Stimulated activated naive B cell treated with anti-CD40 and anti-IgM and Interleukin-4, amounts not matched to agents 10 μg/mL and 1 μg/mL and 100 μg/mL, for 72 hours (primary cell): Measurements from ENCODE around the gene SLC7A1.
A peak's percentile ranks its signal among the peaks of the same experiment; 100 is the strongest.

ENCODE experiments used
- ATAC-seq, 2 donors: fragments of 150-1000 bp; cut with Tn5 transposase; replicated peaks; 2 replicates each; pipeline ENCODE4 v1.10.0; 2021; ENCODE audit warnings: moderate library complexity in 1 of 2
- DNase-seq: peaks from one replicate; pipeline ENCODE4 v3.0.0; 2021
- H3K27ac Mint-ChIP-seq: one replicate; pipeline ENCODE4 v1.8.0; 2022; ENCODE audit warnings: mild to moderate bottlenecking, mixed read lengths
- H3K27me3 Mint-ChIP-seq, 2 donors: one replicate each; pipeline ENCODE4 v1.8.0; 2022; ENCODE audit warnings: mixed read lengths in 2 of 2
- H3K36me3 Mint-ChIP-seq, 2 donors: one replicate each; pipeline ENCODE4 v1.8.0; 2022; ENCODE audit warnings: mixed read lengths in 2 of 2, mild to moderate bottlenecking in 1 of 2
- H3K4me1 Mint-ChIP-seq, 2 donors: one replicate each; pipeline ENCODE4 v1.8.0; 2022; ENCODE audit warnings: mixed read lengths in 2 of 2, mild to moderate bottlenecking in 1 of 2
- H3K4me3 Mint-ChIP-seq, 2 donors: one replicate each; pipeline ENCODE4 v1.8.0; 2022; ENCODE audit warnings: mild to moderate bottlenecking in 2 of 2, mixed read lengths in 2 of 2, moderate library complexity in 1 of 2
- H3K9me3 Mint-ChIP-seq, 2 donors: one replicate each; pipeline ENCODE4 v1.8.0; 2022; ENCODE audit warnings: mixed read lengths in 2 of 2, mild to moderate bottlenecking in 1 of 2

The SLC7A1 gene

DNA sequence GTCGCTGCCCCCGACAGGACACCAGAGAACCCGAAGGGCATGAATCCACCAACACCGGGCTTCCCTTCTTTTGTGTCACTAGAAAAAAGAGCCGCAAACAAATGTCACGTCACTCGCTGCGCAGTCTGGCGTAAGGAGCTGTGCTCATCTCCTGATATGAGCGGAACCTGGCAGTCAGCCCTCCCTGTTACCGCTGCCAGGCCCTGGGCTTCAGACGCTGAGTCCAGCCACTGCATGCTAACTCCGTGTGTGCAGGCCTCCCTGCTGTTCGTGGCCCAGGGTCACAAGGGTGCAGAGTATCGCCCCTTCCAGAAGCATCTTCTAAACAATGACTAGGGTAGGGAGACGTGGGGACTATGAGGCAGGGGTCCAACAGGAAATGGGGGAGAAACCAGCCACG, 71.3 kb downstream of the SLC7A1 start:
- no peak overlapping the region for H3K4me3 Mint-ChIP-seq

DNA sequence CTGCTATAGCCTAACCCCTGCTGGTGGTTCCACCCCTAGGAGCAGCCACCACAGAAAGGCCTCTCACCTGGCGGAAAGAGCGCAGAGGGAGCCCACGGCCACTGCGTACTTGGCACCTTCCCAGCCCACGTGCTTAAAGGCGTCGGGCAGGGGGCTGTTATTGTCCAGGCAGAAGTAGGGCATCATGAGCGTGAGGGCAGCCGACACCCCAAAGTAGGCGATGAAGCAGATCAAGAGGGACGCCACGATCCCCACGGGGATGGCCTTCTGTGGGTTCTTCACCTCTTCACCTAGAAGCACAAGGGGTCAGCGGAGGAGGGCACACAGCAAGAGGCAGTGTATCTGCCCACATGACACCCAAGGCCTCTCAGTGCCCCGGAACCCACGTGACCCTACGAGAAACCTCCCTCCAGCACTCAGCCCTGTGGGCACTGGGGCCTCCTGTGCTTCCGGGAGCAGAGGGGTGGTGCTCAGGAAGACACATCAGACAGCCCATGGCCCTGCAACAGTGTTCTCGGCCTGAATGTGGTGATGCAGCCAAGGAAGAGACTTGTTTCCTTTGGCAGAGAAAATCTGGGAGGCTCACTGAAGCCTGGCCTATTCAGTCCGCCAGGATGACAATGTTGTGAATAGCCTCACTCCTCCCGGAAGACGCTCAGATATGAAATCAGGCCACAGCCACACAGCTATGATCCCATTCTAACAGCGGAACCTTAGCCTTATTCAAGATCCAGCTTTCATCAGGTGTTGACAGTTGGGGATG, 72.1 kb downstream of the SLC7A1 start:
- Mint-ChIP-seq H3K27ac (peak overlapping the region; percentile 47), H3K36me3 (peaks cover 53 to 67% of the 10 kb centered on the region in 2 donors), H3K27me3 (no peaks in the 10 kb centered on the region), H3K4me1 (no peaks in the 10 kb centered on the region), H3K9me3 (no peaks in the 10 kb centered on the region), H3K4me3 (no peak overlapping the region)
- DNase-seq = no peak
- no peak for ATAC-seq

More for the DNA sequence above, 71.3 kb downstream of the SLC7A1 start:
- Mint-ChIP-seq H3K9me3 (no peaks in the 10 kb centered on the region), H3K4me1 (peaks cover under 1 to 2% of the 10 kb centered on the region in 2 donors), H3K36me3 (peaks cover 52 to 66% of the 10 kb centered on the region in 2 donors), H3K27me3 (no peaks in the 10 kb centered on the region), H3K27ac (no peak overlapping the region)
- ATAC-seq (no peak), DNase-seq (no peak)

DNA sequence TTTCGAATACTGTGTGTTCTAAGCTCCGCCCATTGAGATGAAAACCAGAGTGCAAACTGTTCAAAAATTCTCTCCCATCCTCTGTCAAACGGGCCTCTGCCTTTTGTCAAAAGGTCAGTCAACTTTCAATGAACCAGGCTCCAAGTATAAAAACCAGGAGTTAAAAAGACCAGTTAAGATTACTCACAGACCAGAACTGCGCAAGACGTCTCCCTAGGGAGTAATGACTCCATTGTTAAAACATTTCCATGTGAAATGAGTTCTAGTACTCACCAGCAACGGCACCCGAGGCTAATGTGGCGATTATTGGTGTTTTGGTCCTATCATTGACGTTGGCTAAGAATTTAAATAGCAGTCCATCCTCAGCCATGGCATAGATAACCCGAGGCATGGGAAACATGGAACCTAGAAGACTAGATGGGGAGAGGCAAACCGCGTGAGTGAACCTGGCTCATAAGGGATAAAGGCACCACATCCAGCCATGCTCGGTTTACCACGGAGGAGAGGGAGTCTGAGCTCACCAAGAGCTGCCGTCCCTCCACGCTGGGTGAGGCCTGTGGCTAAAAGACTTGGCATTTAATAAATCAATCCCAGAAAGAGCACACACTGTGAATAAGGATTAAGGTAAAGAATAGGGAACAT, 73.3 kb downstream of the SLC7A1 start:
- ATAC-seq (no peak), DNase-seq (no peak)
- no peaks in the 10 kb centered on the region for H3K4me1 Mint-ChIP-seq
- peaks cover 56 to 71% of the 10 kb centered on the region in 2 donors for H3K36me3 Mint-ChIP-seq
- H3K27ac Mint-ChIP-seq = no peak overlapping the region
- no peaks in the 10 kb centered on the region for H3K27me3 Mint-ChIP-seq
- H3K4me3 Mint-ChIP-seq = no peak overlapping the region
- no peaks in the 10 kb centered on the region for H3K9me3 Mint-ChIP-seq

DNA sequence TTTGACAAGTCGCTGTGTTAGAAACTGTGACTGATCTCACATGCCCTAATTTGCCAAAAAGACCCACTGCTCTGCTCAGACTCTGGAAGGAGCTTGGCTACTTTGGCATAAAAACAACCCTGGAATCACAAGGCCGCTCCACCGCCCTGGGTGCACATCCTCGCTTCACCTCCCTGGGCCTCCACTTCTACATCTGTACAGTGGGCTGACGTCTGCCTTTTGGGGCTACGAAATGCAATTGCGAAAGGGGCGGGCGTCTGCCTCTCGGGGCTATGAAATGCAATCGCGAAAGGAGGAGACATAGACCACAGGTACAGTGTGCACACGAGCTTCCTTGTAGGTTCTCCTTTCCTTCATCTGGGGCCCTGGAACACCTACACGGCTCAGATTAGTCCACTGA, 74.2 kb downstream of the SLC7A1 start:
- DNase-seq = no peak
- Mint-ChIP-seq H3K9me3 (no peaks in the 10 kb centered on the region), H3K4me3 (no peak overlapping the region), H3K27me3 (no peaks in the 10 kb centered on the region), H3K27ac (peak overlapping the region; percentile 9), H3K36me3 (peaks cover 52 to 71% of the 10 kb centered on the region in 2 donors), H3K4me1 (no peaks in the 10 kb centered on the region)
- no peak for ATAC-seq

DNA sequence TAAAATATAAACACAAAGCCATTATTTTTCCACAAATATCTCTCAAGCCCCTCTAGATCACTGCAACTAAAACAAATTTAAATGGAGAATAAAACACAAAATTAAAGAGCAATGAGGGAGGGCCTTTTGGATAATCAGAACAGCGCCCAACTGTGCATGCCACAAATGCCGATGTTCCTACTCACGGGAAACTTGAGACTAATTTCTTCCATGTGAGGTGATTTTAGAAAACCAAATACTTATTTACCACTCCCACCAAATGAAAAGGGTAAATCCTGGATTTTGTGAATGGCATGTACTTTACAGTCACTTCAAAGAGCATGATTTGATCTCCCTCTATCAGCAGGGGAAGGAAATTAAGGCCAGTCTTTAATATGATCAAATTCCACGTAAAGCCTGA, 74.8 kb downstream of the SLC7A1 start:
- DNase-seq = no peak
- Mint-ChIP-seq H3K36me3 (peaks cover 57 to 76% of the 10 kb centered on the region in 2 donors), H3K27me3 (no peaks in the 10 kb centered on the region), H3K4me1 (no peaks in the 10 kb centered on the region), H3K9me3 (no peaks in the 10 kb centered on the region), H3K27ac (no peak overlapping the region), H3K4me3 (no peak overlapping the region)
- no peak for ATAC-seq

DNA sequence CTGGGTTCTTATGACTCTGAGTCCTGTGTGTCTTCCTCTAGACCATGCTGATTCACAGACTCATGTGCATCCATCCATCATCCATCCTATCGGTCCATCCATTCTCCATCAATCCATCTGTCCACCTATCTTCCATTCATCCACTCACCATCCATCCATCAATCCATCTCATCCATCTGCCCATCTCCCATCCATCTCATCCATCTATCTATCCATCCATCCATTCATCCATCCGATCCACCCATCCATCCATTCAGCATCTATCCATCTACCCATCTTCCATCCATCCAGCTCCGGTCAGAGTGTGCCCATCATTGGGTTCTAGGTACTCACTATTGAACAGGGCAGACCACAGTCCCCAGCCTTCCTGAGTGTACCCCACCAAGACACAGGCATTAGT, 75.6 kb downstream of the SLC7A1 start:
- H3K9me3 Mint-ChIP-seq = no peaks in the 10 kb centered on the region
- no peaks in the 10 kb centered on the region for H3K27me3 Mint-ChIP-seq
- no peak overlapping the region for H3K27ac Mint-ChIP-seq
- H3K36me3 Mint-ChIP-seq = peaks cover 55 to 71% of the 10 kb centered on the region in 2 donors
- H3K4me1 Mint-ChIP-seq = no peaks in the 10 kb centered on the region
- no peak overlapping the region for H3K4me3 Mint-ChIP-seq
- no peak for ATAC-seq
- no peak for DNase-seq

DNA sequence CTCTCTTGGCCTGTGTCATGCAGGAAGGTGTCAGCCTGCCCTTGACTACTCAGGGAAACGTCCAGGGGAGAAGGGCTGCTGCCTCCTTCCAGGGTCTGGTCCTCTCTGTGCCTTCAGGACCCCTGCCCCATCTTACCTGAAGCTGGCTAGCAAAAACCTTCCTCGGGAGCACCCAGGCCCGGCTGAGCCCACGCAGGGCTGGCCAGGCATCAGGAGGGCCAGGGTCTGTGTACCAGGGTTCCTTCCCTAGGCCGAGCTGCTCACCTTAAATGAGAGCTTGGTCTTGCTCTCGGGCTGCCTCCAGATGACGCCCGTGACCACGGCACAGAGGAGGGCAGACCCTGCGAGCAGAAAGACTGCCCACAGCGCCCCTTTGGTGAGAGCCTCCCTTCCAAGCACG, 78.6 kb downstream of the SLC7A1 start:
- Mint-ChIP-seq H3K4me1 (no peaks in the 10 kb centered on the region), H3K9me3 (no peaks in the 10 kb centered on the region), H3K4me3 (no peak overlapping the region), H3K27ac (no peak overlapping the region), H3K36me3 (peaks cover 57 to 68% of the 10 kb centered on the region in 2 donors), H3K27me3 (no peaks in the 10 kb centered on the region)
- ATAC-seq = no peak
- DNase-seq = no peak

DNA sequence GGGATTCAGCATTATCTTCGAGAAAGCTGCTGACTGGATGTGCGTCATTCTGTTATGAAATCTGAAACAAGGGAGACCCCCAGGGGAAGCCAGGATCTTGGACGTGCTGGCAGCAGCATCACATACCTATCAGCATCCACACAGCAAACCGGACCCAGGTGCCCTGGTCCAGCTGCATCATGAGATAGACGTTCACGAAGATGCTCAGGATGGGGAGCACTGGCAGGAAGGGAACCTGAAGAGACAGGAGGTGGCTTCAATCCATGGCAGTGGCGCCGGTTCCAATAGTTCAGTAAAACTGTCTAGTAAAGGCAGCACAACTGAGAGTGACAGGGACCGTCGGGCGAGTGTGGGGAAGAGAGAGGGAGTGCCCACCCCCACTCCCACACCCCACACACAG, 79.5 kb downstream of the SLC7A1 start:
- Mint-ChIP-seq H3K36me3 (peaks cover 57 to 67% of the 10 kb centered on the region in 2 donors), H3K27ac (no peak overlapping the region)

DNA sequence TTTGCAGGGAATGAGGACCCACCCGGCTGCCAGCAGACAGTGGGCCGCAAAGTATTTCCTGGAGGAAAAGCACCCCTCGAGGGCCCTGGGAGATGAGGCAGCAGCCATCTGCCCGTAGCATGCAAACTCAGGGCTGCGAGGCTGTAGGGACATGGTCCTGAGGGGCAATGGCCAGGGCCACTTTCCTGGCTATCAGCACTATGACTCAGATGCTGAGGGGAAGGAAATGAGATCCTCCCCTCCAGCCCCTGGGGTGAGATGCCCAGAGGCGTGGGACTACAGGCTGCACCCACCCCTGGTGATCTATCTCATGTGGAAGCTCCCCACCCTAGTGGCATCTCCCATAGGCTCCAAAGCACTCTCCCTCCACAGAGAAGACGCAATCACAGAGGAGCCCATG, 80.1 kb downstream of the SLC7A1 start:
- Mint-ChIP-seq H3K27me3 (no peaks in the 10 kb centered on the region), H3K27ac (no peak overlapping the region), H3K9me3 (no peaks in the 10 kb centered on the region), H3K4me3 (no peak overlapping the region), H3K4me1 (no peaks in the 10 kb centered on the region), H3K36me3 (peaks cover 57 to 66% of the 10 kb centered on the region in 2 donors)
- DNase-seq (no peak), ATAC-seq (no peak)

More for the DNA sequence above, 79.5 kb downstream of the SLC7A1 start:
- H3K9me3 Mint-ChIP-seq = no peaks in the 10 kb centered on the region
- ATAC-seq = no peak
- H3K4me1 Mint-ChIP-seq = no peaks in the 10 kb centered on the region
- no peaks in the 10 kb centered on the region for H3K27me3 Mint-ChIP-seq
- H3K4me3 Mint-ChIP-seq = no peak overlapping the region
- DNase-seq = no peak

DNA sequence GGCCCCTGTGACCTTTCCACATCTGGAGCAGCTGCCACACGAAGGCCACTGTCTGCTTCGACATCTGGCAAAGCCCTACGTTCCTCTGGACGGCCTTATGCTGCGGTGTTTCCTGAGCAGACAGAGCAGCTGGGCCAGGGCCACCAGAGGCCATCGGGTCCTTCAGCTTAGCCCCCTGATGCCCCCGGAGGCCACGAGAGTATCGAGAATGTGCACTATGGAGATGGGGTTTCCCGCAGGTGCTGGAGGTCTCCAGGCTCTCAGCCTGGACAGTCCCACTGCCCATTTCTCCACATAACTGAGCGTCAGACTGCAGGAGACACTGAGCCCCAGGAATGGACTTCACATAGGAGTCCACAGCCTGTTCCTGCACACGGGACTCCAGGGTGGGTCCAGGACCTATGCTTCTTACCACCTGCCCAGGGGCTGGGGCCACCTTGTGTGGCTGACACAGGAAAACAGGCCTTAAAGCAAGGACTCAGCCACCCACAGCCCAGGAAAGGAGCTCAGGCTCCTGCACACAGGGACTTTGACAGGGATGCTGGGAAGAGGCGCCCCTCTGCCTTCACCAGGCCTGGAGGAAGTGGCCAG, 80.7 kb downstream of the SLC7A1 start:
- H3K9me3 Mint-ChIP-seq = no peaks in the 10 kb centered on the region

DNA sequence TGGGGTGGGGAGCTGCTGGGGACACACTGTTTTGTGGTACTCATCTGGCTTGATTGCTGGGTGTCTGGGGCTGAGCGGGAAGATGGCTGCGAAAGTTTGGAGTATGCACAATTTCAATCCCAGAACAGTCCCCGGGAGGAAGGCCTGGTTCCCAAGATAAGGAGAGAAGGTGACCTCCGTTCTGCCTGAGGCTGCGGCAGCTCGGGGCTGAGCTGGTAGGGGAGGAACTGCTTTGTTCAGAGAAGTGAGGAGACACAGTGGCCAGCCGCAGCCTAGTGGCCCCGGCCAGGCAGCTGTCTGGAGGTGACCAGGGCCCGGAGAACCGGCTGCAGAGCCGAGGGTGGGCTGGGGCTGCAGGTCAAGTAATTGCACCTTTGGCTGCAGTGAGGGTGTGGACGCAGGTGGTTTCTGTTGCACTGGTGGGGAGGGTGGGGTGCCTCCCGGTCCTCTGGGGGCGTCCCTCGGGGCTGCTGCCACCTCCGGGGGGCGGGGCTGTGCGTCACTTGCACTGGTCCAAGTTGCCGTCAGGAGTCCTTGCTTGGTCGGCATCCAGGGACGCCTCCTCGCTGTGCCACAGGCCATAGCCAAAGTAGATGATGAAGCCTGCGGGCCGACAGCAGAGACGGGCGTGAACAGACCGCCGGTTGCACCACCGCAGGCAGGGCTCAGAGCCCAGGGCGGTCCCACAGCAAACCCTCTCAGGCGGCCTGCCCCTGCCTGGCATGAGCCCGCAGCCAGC, 81.3 kb downstream of the SLC7A1 start:
- Mint-ChIP-seq H3K27ac (peak overlapping the region; percentile 68), H3K36me3 (peaks cover 50 to 57% of the 10 kb centered on the region in 2 donors), H3K9me3 (no peaks in the 10 kb centered on the region), H3K27me3 (no peaks in the 10 kb centered on the region), H3K4me3 (no peak overlapping the region), H3K4me1 (no peaks in the 10 kb centered on the region)
- no peak for DNase-seq
- no peak for ATAC-seq

More for the DNA sequence above, 80.7 kb downstream of the SLC7A1 start:
- H3K27me3 Mint-ChIP-seq = no peaks in the 10 kb centered on the region
- no peak for ATAC-seq
- no peak overlapping the region for H3K4me3 Mint-ChIP-seq
- H3K27ac Mint-ChIP-seq = no peak overlapping the region
- peaks cover 55 to 62% of the 10 kb centered on the region in 2 donors for H3K36me3 Mint-ChIP-seq
- no peak for DNase-seq
- H3K4me1 Mint-ChIP-seq = no peaks in the 10 kb centered on the region

DNA sequence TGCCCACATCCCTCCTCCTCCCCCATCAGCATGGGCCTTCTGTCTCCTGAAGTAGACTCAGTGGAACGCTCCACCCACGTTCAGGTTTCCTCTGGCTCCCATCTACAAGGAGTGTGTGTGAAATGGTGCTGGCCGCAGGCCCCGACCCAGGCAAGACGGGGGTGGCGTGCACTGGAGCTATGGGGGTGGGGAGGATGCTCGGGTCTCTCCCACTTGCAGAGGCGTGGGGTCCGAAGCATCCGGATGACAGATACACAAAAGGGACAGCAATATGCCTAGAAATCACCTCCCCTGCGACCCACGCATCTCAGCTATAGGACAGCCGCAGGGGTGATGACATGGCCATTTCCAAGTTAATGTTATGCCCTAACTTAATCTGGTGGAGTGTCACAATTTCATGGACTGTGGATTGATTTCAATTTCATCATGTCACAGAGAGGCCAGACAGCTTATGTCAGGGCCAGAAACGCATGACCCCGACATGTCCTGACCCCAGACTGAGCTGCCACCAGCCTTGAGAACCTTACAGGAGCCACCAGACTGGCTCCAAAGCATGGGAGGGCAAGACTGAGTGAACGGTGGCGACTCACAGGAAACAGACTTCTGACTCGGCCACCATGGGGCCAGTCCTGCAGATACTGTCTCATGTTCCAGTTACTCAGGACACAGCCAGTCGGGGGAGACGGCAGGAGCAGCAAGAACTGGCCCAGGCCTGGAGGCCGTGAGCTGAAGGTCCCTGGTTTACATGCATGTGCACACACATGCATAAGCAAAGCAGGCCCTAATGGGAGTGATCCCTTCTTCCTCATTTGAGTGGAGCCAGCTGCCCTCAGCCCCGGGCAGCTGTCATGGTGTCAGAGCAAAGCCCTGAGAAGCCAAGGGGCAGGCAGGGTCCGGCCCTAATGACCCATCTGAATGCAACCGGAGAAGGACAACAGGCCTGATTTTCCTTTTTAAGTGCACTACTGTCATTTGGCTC, 82.2 kb downstream of the SLC7A1 start:
- no peak for DNase-seq
- Mint-ChIP-seq H3K27ac (peak overlapping the region; percentile 68), H3K4me1 (no peaks in the 10 kb centered on the region), H3K27me3 (no peaks in the 10 kb centered on the region), H3K4me3 (no peak overlapping the region), H3K36me3 (peaks cover 50 to 54% of the 10 kb centered on the region in 2 donors), H3K9me3 (no peaks in the 10 kb centered on the region)
- no peak for ATAC-seq

DNA sequence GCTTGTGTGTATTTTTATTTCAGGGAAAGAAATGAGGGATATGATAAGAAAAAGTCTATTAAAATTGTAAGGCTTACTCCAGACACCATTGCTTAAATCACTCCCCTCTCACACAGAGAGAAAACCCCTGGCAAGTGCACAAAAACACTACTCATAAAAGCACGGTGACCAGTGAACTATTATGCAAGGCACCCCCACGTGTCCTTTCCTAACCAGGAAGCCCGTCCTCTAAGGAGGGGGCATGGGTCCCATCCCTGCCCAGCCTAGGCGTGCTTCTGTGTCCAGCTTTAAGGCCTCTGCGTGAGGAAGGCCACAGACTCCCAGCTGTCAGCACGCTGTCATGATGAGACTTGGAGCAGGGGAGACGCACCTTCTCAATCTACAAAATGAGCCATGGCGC, 83.5 kb downstream of the SLC7A1 start:
- peak overlapping the region; percentile 20 for H3K27ac Mint-ChIP-seq
- peaks cover 42 to 51% of the 10 kb centered on the region in 2 donors for H3K36me3 Mint-ChIP-seq
- H3K4me1 Mint-ChIP-seq = no peaks in the 10 kb centered on the region
- H3K27me3 Mint-ChIP-seq = no peaks in the 10 kb centered on the region
- H3K4me3 Mint-ChIP-seq = no peak overlapping the region
- ATAC-seq = no peak
- H3K9me3 Mint-ChIP-seq = no peaks in the 10 kb centered on the region
- no peak for DNase-seq
